ENCODE data around the gene MAN1A1.

DNA sequence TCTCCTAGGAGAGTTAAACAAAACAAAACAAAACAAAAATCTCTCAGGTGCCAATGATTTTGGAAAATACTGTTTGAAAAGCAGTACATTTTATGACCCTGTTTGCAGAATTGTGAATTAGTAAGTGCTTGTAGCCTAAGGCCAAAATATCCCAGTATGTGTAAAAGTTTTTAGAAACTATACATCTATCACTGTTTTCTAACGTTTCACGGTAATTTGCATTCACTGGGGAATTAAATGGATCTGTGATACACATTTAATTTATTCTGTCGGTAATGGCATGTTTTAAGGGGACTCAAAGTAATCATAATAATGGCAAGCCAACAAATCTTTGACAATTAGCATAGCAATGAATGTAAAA is 175.5 kb downstream of the MAN1A1 start:
- TF ChIP-seq, protein P1, sequence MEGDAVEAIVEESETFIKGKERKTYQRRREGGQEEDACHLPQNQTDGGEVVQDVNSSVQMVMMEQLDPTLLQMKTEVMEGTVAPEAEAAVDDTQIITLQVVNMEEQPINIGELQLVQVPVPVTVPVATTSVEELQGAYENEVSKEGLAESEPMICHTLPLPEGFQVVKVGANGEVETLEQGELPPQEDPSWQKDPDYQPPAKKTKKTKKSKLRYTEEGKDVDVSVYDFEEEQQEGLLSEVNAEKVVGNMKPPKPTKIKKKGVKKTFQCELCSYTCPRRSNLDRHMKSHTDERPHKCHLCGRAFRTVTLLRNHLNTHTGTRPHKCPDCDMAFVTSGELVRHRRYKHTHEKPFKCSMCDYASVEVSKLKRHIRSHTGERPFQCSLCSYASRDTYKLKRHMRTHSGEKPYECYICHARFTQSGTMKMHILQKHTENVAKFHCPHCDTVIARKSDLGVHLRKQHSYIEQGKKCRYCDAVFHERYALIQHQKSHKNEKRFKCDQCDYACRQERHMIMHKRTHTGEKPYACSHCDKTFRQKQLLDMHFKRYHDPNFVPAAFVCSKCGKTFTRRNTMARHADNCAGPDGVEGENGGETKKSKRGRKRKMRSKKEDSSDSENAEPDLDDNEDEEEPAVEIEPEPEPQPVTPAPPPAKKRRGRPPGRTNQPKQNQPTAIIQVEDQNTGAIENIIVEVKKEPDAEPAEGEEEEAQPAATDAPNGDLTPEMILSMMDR (conservative IDR thresholded peaks at IDR 0.05 in 1 of 2, IDR thresholded peaks at IDR 0.05 in 1 of 2; ENCODE audit: extremely low read depth in 1 of 2, insufficient read depth in 1 of 2, low read depth in 1 of 2, low read length in 2 of 2), result no peak
- no peak for TF ChIP-seq EZH2 (IDR thresholded peaks at IDR 0.05; ENCODE audit: borderline replicate concordance, low read length)

Data from mammary epithelial cell (primary cell).